Smooth muscle cell (in vitro differentiated cells): ENCODE data around the gene ILDR1. TPM values are rescaled to one million over a fixed set of nuclear protein-coding genes. Genes with fewer than 3 reads are reported as not detected.

Experiments
- DNase-seq: peaks from one replicate; lab custom pipeline; 2025; ENCODE audit not compliant: unreplicated experiment; lab: John Stamatoyannopoulos, UW
- H2AFZ ChIP-seq: fragments of 200-600 bp; sonication (generic); 2 replicates; pipeline ENCODE4 v1.6.0; 2016; ENCODE audit warnings: antibody characterized with exemption, low read depth, mild to moderate bottlenecking
- H3F3A ChIP-seq: fragments of 200-600 bp; sonication (generic); 2 replicates; pipeline ENCODE4 v1.6.0; 2017; ENCODE audit warnings: antibody characterized with exemption, low read depth
- H3K27ac ChIP-seq: fragments of 200-600 bp; sonication (generic); 2 replicates; pipeline ENCODE4 v1.5.1; 2016; ENCODE audit warnings: low read depth, mild to moderate bottlenecking
- H3K27me3 ChIP-seq: fragments of 200-600 bp; sonication (generic); 2 replicates; pipeline ENCODE4 v1.6.1; 2016; ENCODE audit warnings: low read depth, mild to moderate bottlenecking
- H3K36me3 ChIP-seq: fragments of 200-600 bp; sonication (generic); 2 replicates; pipeline ENCODE4 v1.5.1; 2016; ENCODE audit warnings: low read depth
- H3K4me1 ChIP-seq: fragments of 200-600 bp; sonication (generic); 2 replicates; pipeline ENCODE4 v1.5.1; 2016; ENCODE audit warnings: low read depth
- H3K4me2 ChIP-seq: fragments of 200-600 bp; sonication (generic); 2 replicates; pipeline ENCODE4 v1.6.0; 2016; ENCODE audit warnings: mild to moderate bottlenecking
- H3K4me3 ChIP-seq: fragments of 200-600 bp; sonication (generic); 2 replicates; pipeline ENCODE4 v1.5.1; 2016; ENCODE audit warnings: mild to moderate bottlenecking
- H3K79me2 ChIP-seq: fragments of 200-600 bp; sonication (generic); 2 replicates; pipeline ENCODE4 v1.6.0; 2016; ENCODE audit warnings: low read depth, mild to moderate bottlenecking
- H3K9ac ChIP-seq: fragments of 200-600 bp; sonication (generic); 2 replicates; pipeline ENCODE4 v1.6.0; 2016; ENCODE audit warnings: low read depth
- H3K9me3 ChIP-seq: fragments of 200-600 bp; sonication (generic); replicated peaks from 2 replicates; pipeline ENCODE4 v1.5.1; 2016; ENCODE audit warnings: low read depth
- H4K20me1 ChIP-seq: fragments of 200-600 bp; sonication (generic); 2 replicates; pipeline ENCODE4 v1.6.0; 2016; ENCODE audit warnings: low read depth
- CTCF ChIP-seq: fragments of 200-600 bp; sonication (generic); IDR thresholded peaks from 2 replicates; pipeline ENCODE4 v1.5.1; 2017; ENCODE audit warnings: borderline replicate concordance, mild to moderate bottlenecking, antibody characterized with exemption; ENCODE audit not compliant: insufficient read depth, poor library complexity, severe bottlenecking
- WGBS: methylation state at CpG from one replicate; pipeline ENCODE4 v1.1.7; 2016; ENCODE audit warnings: low lambda C conversion rate; 5-methylcytosine and 5-hydroxymethylcytosine counted together
- polyA plus RNA-seq: library from polyadenylated mRNA; unstranded; fragments of >200 nt; fragmentation: Nextera tagmentation; extraction: Ambion mirVana; gene quantifications from 2 replicates; pipeline ENCODE4 v1.2.1, GENCODE V29; 2016
- total RNA-seq: library from RNA; depleted of rRNA; stranded (reverse); fragments of >200 nt; gene quantifications from 2 replicates; pipeline ENCODE4 v1.2.3, GENCODE V29; 2014

Gene ILDR1
- total and polyA plus RNA-seq, 2 experiments from 2014 or later = 1.4 TPM; not detected in 1

DNA sequence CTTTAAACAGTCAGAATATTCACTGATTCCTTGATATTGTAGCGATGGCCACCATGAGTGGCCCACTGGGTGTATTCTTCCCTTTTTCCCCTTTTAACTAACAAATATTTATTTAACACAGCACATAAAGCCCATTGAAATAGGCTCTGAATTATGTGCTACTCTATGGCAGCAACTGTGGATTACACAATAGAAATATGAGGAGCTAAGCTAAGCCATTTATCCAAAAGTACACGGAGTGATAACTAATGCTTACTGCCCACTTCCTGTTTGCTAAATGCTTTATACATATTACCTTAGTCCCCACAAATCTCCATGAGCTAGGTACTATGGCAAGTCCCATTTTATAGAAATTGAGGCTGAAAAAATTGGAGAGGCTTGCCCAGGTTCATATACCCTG lies 17.9 kb downstream of the ILDR1 start:
- no peak overlapping the region for H2AFZ ChIP-seq
- H3K9me3 ChIP-seq = no peaks in the 10 kb centered on the region
- H4K20me1 ChIP-seq = no peaks in the 10 kb centered on the region
- peak overlapping the region; percentile 12 for H3K4me2 ChIP-seq
- peak overlapping the region; percentile 13 for H3K9ac ChIP-seq
- WGBS = 59% methylated on average over 2 of the region's 2 CpGs
- no peaks in the 10 kb centered on the region for H3F3A ChIP-seq
- no peaks in the 10 kb centered on the region for H3K79me2 ChIP-seq
- H3K36me3 ChIP-seq = no peaks in the 10 kb centered on the region
- no peak for DNase-seq
- peak overlapping the region; percentile 20 for H3K27ac ChIP-seq
- peaks cover 5% of the 10 kb centered on the region for H3K4me1 ChIP-seq
- no peak overlapping the region for H3K4me3 ChIP-seq
- no peak for TF ChIP-seq CTCF
- no peaks in the 10 kb centered on the region for H3K27me3 ChIP-seq

GRCh38 chr3:122003606-122004005 lies 18.4 kb downstream of the ILDR1 start:
- no peaks in the 10 kb centered on the region for H3F3A ChIP-seq
- WGBS = 30% methylated on average over 1 of the region's 1 CpG
- H3K27me3 ChIP-seq = no peaks in the 10 kb centered on the region
- H3K36me3 ChIP-seq = no peaks in the 10 kb centered on the region
- H2AFZ ChIP-seq = no peak overlapping the region
- no peak for DNase-seq
- H3K4me2 ChIP-seq = peak overlapping the region; percentile 37
- no peak overlapping the region for H3K9ac ChIP-seq
- H3K79me2 ChIP-seq = no peaks in the 10 kb centered on the region
- TF ChIP-seq CTCF = no peak
- no peaks in the 10 kb centered on the region for H4K20me1 ChIP-seq
- H3K4me1 ChIP-seq = peaks cover 5% of the 10 kb centered on the region
- H3K4me3 ChIP-seq = no peak overlapping the region
- H3K9me3 ChIP-seq = no peaks in the 10 kb centered on the region
- peak overlapping the region; percentile 37 for H3K27ac ChIP-seq

DNA sequence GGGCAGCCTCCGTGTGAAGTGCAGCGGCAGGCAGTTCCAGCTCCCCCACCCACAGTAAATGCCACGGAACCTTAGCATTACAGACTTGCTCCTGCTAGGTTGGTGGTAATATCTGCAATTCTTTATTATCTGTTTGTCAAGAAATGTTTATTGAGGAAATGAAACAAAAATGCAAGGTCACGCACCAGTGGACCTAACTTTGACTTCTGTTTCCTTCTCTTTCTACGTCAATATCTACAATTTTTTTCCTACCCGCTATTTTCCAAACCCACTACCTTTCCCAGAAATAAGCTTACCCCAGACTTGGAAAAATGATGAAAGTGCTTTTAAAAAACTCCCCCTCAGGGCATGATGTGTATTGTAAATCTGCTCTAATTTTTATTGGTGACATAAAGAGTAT lies 18.9 kb downstream of the ILDR1 start:
- Histone ChIP-seq H3K4me2 (peak overlapping the region; percentile 37), H3K27me3 (no peaks in the 10 kb centered on the region), H4K20me1 (no peaks in the 10 kb centered on the region), H3K36me3 (no peaks in the 10 kb centered on the region), H3K4me3 (no peak overlapping the region), H3F3A (peaks cover under 1% of the 10 kb centered on the region), H2AFZ (peak overlapping the region; percentile 17), H3K79me2 (no peaks in the 10 kb centered on the region), H3K9me3 (no peaks in the 10 kb centered on the region), H3K4me1 (peaks cover 8% of the 10 kb centered on the region), H3K9ac (no peak overlapping the region), H3K27ac (peak overlapping the region; percentile 37)
- DNase-seq = no peak
- TF ChIP-seq CTCF = no peak
- 56% methylated on average over 6 of the region's 6 CpGs for WGBS

DNA sequence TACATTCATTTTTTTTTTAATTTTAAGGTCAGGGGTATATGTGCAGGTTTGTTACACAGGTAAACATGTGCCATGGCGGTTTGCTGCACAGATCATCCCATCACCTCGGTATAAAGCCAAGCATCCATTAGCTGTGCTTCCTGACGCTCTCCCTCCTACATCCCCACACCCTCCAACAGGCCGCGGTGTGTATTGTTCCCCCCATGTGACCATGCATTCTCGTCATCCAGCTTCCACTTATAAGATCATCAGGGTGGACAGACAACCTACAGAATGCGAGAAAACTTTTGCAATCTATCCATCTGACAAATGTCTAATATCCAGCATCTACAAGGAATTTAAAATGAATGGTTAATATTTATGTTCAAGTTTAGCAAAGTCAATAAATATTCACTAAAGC lies 19.4 kb downstream of the ILDR1 start:
- peaks cover 5% of the 10 kb centered on the region for H3F3A ChIP-seq
- no peak overlapping the region for H3K9ac ChIP-seq
- H2AFZ ChIP-seq = peak overlapping the region; percentile 17
- 92% methylated on average over 7 of the region's 7 CpGs for WGBS
- H3K4me3 ChIP-seq = no peak overlapping the region
- H3K27me3 ChIP-seq = no peaks in the 10 kb centered on the region
- no peak for DNase-seq
- no peaks in the 10 kb centered on the region for H3K36me3 ChIP-seq
- no peak overlapping the region for H3K27ac ChIP-seq
- no peak for TF ChIP-seq CTCF
- H3K4me2 ChIP-seq = peak overlapping the region; percentile 37
- H4K20me1 ChIP-seq = no peaks in the 10 kb centered on the region
- no peaks in the 10 kb centered on the region for H3K9me3 ChIP-seq
- H3K4me1 ChIP-seq = peaks cover 13% of the 10 kb centered on the region
- no peaks in the 10 kb centered on the region for H3K79me2 ChIP-seq
